Stimulated activated CD8-positive, alpha-beta memory T cell treated with anti-CD3 and anti-CD28 coated beads, Interleukin-4, amount 100 ng/mL, for 48 hours (primary cell): ENCODE results near the gene ITPKC.

ENCODE experiments used
- DNase-seq: peaks from one replicate; pipeline ENCODE4 v3.0.0-alpha.2; 2020

Gene ITPKC

GRCh38 chr19:40690693-40691420, 26.1 kb upstream of the ITPKC start:
- DNase-seq, result peak; percentile 92

DNA sequence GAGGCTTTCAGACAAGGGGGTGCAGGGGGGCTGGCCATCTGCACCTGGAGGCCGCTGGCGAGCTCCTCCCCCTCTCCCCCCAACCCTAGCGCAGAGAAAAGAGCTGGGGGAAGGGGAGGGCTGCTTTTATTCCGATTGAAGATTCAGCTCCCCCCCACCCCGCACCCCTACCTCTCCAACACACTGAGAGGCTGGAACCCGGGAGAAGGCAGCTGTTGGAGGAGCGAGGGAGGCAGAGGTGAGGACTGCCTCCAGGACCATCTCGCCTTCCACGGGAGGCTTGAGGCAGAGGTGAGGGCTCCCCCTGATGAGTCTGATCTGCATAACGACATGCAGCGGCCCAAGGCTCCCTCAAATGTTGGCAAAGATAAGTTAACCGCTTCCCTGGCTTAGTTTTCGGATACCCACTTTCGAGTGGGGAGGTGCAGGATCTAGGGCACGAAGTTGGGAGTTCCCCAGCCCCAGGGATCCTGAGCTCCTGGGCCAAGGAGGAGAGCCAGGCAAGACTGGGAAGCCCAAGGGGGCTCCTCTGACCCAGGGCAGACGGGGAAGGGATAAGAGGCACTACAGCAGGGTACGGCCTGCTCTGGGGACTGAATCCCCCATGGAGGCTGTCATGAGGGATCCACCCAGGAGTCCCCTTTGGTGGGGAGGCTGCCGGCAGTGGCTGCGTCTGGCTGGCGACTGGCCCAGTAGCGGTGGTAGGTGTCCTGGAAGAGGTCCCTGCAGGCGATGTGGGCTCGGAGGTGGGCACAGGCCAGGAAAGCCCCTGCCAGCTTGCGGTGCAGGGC, 25.3 kb upstream of the ITPKC start:
- DNase-seq, result peak; percentile 35

DNA sequence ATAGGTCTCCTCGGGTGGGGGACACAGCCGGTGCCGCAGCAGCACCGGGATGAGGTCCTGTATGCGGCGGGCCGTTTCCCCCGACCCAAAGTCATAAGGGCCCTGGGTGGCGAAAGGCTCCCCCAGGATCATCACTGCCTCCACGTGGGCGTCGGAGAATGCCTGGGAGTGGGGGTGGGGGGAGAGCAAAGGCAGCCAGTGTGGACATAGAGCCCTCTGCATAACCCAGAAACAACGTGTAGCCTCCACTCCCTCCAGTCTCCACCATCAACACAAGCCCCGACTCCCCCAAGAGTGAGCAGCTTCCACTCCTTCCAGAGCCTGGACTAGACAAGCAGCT, 24.7 kb upstream of the ITPKC start:
- no peak for DNase-seq

- DNase-seq, result no peak
These were observed 23.6 kb upstream of the ITPKC start for GRCh38 chr19:40693150-40693788.

DNA sequence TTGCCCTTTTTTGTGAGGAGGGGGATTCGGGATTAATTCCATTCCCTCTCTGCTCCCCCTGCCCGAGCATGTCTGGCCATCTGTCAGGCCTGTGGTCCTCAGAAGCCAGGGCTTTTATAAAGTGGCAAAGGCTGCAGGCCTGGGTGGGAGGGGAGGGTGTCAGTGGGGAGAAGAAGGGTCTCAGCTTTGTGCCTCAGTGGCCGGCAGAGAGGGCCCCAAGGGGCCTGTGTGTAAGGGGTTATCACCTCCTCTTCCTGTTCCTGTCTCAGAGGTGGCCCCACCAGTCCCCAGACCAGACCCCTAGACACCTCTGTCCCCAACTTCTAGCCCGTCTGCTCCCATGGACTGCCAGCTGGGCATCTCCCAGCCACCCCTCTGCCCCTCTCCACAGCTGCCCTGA, 23.0 kb upstream of the ITPKC start:
- no peak for DNase-seq

DNA sequence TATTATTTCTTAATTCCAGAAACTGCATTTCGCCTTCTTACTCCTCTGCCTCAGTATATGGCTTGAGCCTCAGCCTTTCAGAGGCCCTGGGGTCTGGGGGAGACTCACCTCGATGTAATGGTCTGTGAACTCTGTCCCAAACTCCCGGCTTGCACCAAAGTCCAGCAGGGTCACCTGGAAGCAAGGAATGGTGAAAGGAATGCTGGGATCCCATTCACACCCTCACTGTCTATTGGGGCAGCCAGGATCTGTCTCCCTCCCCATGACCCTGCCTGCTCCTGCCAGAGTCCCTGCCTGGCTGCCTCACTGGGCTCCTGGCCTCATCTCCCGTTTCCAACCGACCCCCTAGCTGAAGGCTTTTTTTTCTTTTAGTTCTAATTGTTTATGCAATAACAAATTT, 21.0 kb upstream of the ITPKC start:
- DNase-seq, result no peak

GRCh38 chr19:40697007-40697406, 19.9 kb upstream of the ITPKC start:
- no peak for DNase-seq

GRCh38 chr19:40700083-40700482, 16.8 kb upstream of the ITPKC start:
- no peak for DNase-seq

DNA sequence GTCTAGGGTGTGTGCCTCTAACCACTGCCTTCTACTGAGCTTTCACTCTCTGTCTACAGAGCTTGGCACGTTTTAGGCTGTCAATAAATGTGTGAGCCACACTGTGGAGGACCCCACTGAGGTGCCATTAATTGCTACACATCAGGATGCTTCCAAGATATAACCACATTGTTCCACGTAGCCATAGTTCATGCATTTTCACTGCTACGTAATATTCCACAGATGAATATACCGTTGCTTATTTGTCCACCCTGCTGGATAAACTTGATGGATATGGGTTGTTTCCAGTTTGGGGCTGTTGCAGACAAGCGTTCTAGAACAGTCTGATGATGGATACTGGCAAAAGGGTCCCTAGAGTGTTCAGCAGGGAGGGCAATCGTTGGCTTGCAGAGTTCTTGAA, 15.2 kb upstream of the ITPKC start:
- no peak for DNase-seq

- DNase-seq, result no peak
These were observed 14.4 kb upstream of the ITPKC start for GRCh38 chr19:40702337-40703012.

DNA sequence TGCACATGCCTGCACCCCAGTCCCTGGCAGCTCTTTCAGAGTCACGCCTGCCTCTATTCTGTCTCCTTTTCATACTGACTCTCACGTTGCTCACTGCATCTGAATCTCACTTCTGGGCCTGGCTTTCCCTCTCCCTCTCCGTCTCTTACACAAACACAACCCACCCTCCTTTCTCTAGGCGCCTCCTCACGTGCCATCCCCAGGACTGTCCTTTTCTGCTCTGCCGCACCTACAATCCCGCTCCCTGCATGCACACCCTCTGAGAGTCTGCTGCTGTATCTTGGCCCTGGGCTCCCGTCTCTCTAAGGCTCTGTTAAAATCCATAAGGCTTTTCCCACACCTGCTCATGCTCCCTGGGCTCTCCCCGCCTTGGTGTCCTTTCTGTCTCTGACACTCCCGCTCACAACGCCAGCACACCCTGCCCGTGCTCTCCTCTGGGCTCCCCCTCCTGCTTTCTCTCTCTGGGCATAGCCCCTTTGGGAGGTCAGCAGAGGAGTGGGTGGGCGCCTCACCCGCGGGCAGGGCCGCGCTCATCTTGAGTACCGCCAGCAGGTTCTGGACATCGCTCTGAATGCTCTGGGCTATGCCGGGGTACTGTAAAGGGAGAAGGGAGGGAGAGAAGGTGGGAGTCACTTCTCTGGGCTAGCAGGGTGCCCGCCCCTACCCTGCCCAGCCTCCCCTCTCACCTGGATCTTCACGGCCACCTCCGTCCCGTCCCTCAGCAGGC, 13.7 kb upstream of the ITPKC start:
- DNase-seq, result no peak

- no peak for DNase-seq
These were observed 12.2 kb upstream of the ITPKC start for GRCh38 chr19:40704491-40705361.

GRCh38 chr19:40705362-40705651, 11.6 kb upstream of the ITPKC start:
- no peak for DNase-seq

DNA sequence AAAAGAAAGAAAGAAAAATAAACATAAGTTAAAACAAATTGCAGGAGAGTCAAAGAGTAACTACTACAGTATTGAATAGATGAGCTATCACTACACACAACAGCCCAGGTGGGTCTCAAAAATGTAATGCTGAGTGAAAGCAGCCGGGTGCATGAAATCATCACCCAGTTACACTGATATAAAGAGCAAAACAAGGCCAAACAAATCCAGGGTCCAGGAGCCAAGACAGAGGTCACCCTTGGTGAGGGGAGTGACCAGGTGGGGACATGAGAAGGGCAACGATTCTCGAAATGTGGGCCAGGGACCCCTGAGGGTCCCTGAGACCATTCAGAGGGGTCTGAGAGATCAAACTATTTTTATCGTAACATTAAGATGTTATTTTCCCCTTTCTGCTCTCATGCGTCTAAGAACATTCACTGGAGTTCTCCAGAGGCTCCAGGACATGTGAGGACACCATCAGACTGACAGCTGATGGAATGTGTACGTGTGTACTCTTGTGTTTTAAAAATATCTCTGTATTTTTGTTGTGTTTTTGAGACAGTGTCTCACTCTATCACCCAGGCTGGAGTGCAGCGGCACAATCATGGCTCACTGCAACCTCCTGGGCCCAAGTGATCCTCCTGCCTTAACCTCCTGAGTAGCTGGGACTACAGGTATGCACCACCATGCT, 10.8 kb upstream of the ITPKC start:
- DNase-seq, result no peak

DNA sequence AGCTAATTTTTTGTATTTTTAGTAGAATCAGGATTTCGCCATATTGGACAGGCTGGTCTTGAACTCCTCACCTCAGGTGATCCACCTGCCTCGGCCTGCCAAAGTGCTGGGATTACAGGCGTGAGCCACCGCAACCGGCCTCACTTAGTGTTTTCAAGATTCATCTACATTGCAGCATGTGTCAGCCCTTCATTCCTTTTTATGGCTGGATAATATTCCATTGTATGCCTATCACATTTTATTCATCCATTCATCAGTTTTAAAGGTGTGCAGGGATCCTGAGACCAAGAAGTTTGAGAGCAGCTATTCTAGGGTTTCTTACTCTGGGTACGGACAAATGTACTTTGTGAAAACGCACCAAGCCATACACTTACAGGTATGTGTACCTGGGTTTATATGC, 9.3 kb upstream of the ITPKC start:
- no peak for DNase-seq

DNA sequence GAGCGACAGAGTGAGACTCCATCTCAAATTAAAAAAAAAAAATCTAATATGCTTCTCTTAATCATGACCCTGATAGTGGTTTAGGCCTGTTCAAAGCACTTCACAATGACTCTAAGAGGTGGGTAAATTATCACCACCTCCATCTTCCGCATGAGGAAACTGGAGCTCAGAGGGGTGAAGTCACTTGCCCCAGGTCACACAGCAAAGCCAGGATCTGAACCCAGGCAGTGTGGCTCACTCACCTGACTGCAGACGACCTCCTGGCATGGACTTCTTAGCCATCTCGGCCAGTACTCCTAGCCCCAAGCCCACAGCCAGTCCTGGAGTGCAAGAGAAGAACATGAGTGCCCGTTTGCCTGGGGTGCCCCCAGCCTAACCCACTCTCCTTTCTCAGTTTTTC, 7.1 kb upstream of the ITPKC start:
- DNase-seq, result no peak

- no peak for DNase-seq
These were observed 3.0 kb upstream of the ITPKC start for GRCh38 chr19:40713939-40714338.

DNA sequence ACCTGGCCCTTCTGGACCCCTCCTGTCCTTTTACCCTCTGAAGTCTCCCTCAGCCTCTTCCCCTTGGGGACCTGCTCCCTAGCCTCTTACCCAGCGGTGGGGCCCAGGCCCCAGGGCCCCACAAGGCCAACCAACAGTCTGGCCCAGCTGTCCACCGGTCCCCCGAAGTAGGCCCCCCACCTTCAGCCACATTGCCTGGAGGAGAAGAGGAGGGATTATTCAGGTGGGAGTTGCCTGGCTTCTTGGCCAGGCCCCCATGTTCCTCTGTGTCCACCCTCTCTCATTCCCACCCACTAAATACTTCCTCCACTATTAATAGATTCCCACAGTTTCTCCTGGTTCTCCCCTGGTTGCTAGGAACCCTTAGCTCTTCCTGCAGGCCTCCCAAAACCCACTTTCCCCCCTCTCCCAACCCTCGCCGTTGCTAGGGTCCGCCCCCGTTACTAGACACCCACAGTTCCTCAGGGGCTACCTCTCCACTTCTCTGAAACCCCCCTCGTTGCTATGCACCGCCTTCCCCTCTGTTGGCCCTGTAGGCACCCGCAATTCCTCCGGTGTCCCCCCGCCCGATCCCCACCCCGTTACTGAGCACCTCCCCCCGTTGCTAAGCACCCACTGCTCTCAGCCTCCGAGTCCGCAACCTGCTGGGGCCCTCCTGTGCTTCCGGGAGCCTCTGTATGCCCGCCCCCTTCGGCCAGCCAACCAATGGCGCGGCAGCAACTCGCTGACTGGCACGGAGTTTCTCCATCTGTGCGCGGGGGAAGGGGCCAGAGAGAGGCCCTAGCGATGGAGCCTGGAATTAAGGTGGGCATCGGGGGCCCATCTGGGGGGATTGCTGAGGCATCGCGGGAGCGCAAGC, 2.2 kb upstream of the ITPKC start:
- peak; percentile 96 for DNase-seq

DNA sequence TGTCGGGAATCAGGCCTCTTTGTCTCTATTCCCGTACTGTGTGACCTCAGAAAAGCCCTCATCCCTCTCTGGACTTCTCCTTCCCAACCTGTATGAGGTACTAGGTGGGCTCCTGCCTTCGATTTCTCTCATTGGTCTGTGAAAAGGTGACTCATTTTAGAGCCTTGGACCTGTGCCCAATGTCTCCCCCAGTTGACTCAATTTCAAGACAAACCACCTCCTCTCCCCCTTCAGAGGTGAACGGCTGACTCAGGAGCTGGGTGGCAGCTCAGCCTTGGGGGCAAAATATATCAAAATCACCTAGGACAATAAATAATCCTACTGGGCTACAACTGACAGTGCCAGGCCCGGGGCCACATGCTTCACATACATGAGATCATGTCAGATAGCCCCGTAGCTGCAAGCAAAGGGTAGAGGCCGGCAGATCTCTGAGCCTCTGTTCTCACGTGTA, 856 bp upstream of the ITPKC start:
- DNase-seq, result peak; percentile 84

- no peak for DNase-seq
These were observed 490 bp downstream of the ITPKC start for GRCh38 chr19:40717325-40717879.
